ENCODE results near the gene CCDC158.
A peak's percentile ranks its signal among the peaks of the same experiment; 100 is the strongest.
"Not testable (repeated sequence)": the region's sequence is repeated elsewhere in the genome, so short reads cannot be mapped to it uniquely, and the experiment has no call there.

The CCDC158 gene
- 0 to 3.6 (median 0) reads per million in 17 experiments for total RNA-seq

- DNase-seq = peak; percentile 15 to 59 (median 32)
These were observed at the start of gene CCDC158 for GRCh38 chr4:76420762-76421581. Gene CCDC158, minus strand, starts transcription at chr4:76421141. Its CDS starts 17,934 bp downstream, at chr4:76403207.

GRCh38 chr4:76470532-76470931 is 49.6 kb upstream of the CCDC158 start:
- no peak for DNase-seq

GRCh38 chr4:76470064-76470463 is 49.1 kb upstream of the CCDC158 start:
- no peak for DNase-seq

GRCh38 chr4:76463568-76463967 is 42.6 kb upstream of the CCDC158 start:
- no peak for DNase-seq

- DNase-seq = no peak
These were observed 38.4 kb upstream of the CCDC158 start for GRCh38 chr4:76459291-76459723.

- DNase-seq = no peak
These were observed 37.9 kb upstream of the CCDC158 start for GRCh38 chr4:76458825-76459224.

GRCh38 chr4:76458297-76458696 is 37.4 kb upstream of the CCDC158 start:
- DNase-seq = no peak

- DNase-seq = no peak
These were observed 36.9 kb upstream of the CCDC158 start for GRCh38 chr4:76457885-76458284.

- not testable (repeated sequence) for DNase-seq
These were observed 33.1 kb upstream of the CCDC158 start for GRCh38 chr4:76454073-76454472.

GRCh38 chr4:76453232-76453631 is 32.3 kb upstream of the CCDC158 start:
- no peak for DNase-seq

- no peak for DNase-seq
These were observed 28.9 kb upstream of the CCDC158 start for GRCh38 chr4:76449833-76450232.

- no peak for DNase-seq
These were observed 28.4 kb upstream of the CCDC158 start for GRCh38 chr4:76449362-76449767.

- no peak for DNase-seq
These were observed 27.3 kb upstream of the CCDC158 start for GRCh38 chr4:76448211-76448610.

GRCh38 chr4:76447393-76447851 is 26.5 kb upstream of the CCDC158 start:
- no peak for DNase-seq

GRCh38 chr4:76445911-76446310 is 25.0 kb upstream of the CCDC158 start:
- DNase-seq = no peak

GRCh38 chr4:76443376-76443775 is 22.4 kb upstream of the CCDC158 start:
- no peak for DNase-seq

GRCh38 chr4:76442807-76443206 is 21.9 kb upstream of the CCDC158 start:
- DNase-seq = no peak

GRCh38 chr4:76441881-76442280 is 20.9 kb upstream of the CCDC158 start:
- no peak for DNase-seq

- no peak for DNase-seq
These were observed 18.6 kb upstream of the CCDC158 start for GRCh38 chr4:76439491-76439890.

GRCh38 chr4:76435528-76436319 is 14.8 kb upstream of the CCDC158 start:
- no peak for DNase-seq

GRCh38 chr4:76434901-76435527 is 14.1 kb upstream of the CCDC158 start, which contains the start of gene SHROOM3:
Gene SHROOM3, plus strand, starts transcription at chr4:76435229. Its CDS starts 824 bp downstream, at chr4:76436053.
- peak in 1 of 4 experiments; percentile 11 for DNase-seq

GRCh38 chr4:76430519-76431388 is 9.8 kb upstream of the CCDC158 start:
- peak; percentile 40 to 66 (median 52) for DNase-seq
